HG02588 (cell line): ENCODE results near the gene CCDC33.

Source experiments
- ATAC-seq: cut with Tn5 transposase; IDR thresholded peaks from one replicate; pipeline ENCODE4 v1.9.1; 2021; ENCODE audit warnings: mild to moderate bottlenecking, moderate library complexity; ENCODE audit not compliant: unreplicated experiment

CCDC33 gene

GRCh38 chr15:74208496-74208895 lies 27.6 kb upstream of the CCDC33 start:
- no peak for ATAC-seq

DNA sequence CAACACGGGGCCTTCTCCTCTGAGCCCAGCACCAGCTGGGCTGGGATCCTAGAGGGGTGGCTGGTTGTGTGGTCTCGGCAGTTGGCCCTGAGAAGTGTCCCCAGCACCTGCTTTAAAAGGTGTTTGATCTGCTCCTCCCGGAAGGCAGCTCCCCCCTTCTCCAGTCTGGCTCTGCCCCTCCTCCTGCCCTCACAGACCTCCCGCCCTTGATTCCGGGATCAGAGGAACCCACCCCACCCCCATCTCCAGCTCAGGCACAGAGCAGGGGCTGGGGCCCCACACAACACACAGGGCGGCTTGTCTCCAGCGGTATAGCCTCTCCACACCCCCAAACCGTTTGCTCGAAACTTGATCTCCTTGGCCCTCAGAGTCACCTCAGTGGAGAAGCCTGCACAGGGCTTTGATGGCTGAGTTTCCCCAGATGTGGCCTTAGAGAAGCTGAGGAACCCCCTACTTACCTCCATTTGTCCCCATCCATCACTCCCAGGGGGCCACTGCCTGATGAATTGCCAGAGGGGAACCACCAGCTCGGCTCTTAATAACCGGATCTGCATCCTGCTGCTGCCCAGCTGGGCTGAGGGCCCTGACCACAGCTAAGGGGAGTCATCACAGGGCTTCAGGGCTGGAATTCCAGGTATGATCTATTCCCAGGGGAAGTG lies 27.1 kb upstream of the CCDC33 start:
- ATAC-seq: no peak

DNA sequence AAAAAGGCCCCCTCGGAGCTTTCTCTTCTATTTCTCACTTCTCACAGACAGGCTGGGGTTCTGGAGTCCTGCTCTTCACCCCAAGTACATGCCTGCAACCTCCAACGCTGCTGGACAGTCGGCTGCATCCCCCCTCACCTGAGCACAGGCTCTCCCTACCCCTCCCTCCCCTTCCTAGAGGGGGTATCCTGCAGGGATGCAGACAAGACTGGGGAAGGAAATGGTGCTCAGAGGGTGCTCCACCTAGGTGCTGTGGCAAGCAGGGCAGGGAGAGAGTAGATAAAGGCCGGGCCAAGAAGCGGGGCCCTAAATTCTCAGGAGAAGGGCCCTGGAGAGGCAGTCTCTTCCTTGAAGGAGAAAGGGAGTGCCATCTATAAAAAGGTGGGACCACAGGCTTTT lies 26.6 kb upstream of the CCDC33 start:
- no peak for ATAC-seq

DNA sequence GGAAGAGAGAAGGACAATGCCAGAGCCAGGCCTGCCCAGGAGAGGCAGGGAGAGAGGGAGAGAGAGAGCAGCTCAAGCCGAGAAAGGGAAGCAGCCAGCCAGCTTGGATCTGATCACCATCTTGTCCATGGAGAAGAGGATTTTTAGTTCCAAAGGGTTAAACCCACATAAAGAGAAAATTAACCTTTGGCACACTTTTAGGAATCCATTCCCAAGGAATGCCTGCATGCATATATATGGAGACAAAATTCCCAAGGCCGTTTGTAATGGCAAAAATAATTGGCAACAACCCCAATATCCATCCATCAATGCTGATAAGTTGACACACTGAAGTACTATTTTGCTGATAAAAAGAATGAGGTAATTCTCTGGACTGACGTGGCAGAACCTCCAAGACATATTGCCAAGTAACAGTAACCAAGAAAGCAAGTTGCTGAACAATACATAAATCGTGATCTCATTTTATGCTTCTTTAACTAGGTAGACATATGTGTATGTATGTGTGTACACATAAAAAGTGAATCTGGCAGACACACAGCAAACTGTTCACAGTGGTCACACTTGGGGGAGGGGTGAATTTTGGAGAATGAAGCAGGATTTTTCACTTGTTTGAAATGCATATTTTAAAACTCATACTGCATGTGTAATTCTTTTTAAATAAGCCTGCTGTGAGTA lies 26.0 kb upstream of the CCDC33 start:
- ATAC-seq: no peak

GRCh38 chr15:74210729-74211128 lies 25.4 kb upstream of the CCDC33 start:
- no peak for ATAC-seq

DNA sequence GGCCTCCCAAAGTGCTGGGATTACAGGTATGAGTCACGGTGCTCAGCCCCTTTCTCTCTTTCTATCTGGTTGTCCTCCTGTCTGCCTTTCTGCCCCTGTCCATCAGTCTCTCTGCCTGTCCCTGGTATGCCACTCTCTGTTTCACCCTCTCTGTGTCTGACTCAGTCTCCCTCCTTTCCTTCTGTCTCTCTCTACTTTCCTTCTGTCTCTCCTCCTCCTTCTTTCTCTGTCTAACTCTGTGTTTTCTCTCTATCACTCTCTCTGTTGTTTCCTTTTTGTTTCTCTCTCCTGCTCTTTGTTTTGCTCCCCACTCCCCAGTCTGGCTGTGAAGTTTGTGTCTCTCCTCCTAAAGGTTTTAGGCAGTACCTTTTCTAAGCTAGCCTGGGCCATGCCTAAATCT lies 24.5 kb upstream of the CCDC33 start:
- no peak for ATAC-seq

- no peak for ATAC-seq
These were observed 23.6 kb upstream of the CCDC33 start for GRCh38 chr15:74212494-74212893.

GRCh38 chr15:74213858-74214284 lies 22.3 kb upstream of the CCDC33 start:
- no peak for ATAC-seq

DNA sequence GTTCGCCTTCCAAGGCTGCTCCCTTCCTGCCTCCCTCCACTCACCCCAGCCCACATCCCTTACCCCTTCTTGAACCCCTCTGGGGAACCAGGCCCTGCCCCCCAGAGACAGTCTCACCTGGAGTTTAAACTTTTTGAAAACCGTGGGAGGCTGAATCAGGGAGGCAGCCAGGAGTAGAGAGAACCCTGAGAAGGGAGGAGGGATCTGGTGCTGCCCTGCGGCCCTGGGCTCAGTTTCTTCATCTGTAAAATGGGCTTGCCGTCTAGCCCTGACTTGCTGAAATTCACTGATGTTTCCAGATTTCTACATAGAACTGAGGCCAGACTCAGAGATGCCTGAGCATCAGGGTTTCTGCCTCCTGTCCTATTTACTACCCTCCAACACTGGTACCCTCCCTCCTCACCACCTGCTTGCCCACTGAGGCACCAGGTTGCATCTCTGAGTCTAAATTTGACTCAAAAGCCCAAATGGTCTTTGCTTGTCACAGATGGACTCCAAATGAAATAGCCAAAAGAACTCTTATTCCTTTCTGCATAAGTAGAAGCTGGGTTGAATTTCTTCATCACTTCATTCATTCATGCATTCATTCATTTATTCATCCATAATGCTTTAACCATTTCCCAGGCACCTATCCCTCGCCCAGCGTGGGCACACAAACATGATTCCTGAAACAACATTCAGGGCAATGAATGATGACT lies 21.7 kb upstream of the CCDC33 start:
- ATAC-seq: no peak

- no peak for ATAC-seq
These were observed 20.2 kb upstream of the CCDC33 start for GRCh38 chr15:74215958-74216357.

GRCh38 chr15:74216949-74217348 lies 19.2 kb upstream of the CCDC33 start:
- ATAC-seq: no peak

- ATAC-seq: no peak
These were observed 17.9 kb upstream of the CCDC33 start for GRCh38 chr15:74217907-74218885.

DNA sequence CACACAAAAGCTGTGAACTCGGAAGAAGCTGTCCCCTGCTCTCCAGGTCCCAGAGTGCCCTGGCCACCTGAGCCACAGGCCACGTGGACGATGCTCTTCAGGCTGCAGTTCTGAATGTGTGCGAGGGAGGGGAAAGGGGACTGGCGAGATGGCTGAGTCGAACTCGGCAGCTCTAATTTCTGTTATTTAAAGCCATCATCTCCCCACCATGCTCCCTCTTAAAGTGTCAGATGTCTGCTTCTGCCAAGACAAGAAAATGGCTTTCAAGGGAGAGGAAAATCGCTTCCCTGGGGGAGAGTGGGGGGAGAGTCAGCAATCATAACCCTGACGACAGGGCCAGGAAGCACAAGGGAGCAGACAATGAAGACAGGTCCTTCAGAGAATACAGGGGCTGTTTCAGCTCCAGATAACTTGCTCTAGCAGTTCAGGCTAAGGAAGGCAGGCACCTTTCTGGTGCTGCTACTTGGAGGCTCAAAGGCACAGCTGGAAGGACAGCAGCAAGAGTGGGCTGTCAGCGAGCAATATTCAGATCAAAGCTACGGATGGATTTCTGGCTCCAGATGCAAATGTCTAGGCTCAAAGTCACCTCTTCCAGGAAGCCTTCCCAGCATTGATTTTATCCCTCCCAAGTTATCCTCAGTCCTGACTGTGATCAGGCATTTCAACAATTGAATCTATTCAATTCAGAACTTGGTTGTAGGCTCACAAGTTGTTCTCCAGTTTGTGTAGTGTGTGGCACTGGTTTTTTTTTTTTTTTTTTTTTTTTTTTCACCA lies 15.5 kb upstream of the CCDC33 start:
- ATAC-seq: no peak

GRCh38 chr15:74221399-74222239 lies 14.5 kb upstream of the CCDC33 start:
- no peak for ATAC-seq

- ATAC-seq: no peak
These were observed 13.6 kb upstream of the CCDC33 start for GRCh38 chr15:74222240-74223119.

DNA sequence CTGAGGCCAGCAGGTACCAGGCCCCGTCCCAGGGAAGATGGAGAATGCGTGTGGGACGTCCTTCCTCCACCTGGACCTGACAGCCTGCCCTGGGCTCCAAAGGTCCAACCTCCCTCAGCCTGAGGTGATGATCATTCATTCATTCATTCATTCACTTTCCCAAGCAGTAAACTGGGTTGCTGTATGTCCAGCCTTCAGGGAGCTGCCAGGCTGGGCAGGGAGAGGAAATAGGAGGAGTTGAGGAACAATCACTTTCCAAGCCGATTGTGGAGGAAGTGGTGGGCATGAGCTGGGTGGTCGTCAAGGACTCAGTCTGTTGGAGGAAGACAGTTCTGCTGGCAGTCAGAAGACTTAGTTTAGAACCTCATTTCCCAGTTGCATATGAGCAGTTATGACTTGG lies 10.2 kb upstream of the CCDC33 start:
- ATAC-seq: no peak

DNA sequence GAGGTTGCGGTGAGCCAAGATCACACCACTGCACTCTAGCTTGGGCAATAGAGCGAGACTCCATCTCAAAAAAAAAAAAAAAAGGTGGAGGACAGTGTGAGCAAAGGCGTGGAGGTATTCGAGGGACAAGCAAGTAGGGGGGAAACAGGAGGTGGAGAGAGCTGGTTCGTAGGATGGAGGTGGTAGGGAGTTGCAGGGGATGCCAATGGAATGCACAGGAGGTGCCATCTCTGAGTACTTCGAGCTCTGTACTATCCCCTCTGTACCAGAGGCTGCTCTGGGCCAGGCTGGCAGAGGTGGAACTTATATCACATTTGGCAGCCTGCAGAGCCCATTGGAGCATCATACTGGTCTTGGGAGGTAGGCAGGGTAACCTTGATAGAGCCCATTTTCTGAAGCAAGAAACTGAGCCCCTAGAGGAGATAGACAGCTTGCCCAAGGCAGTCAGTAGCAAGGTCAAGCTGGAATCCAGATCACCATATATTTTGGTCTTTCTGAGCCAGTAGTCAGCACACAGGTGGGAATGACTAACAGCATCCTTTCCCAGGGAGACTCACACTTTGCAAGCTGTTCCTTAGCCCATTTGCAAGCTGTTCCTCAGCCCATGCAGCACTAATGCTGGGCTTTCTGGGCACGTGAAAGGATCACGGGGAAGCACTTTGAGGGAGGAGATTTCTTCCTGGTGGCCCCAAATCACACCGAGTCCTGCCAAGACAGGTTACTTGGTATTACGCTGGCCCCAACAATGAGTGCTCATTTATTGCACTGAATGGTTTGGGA lies 9.2 kb upstream of the CCDC33 start:
- no peak for ATAC-seq
